Nephron progenitor cell (in vitro differentiated cells): ENCODE data around the gene REEP1.

ENCODE experiments used
- DNase-seq: peaks from one replicate; pipeline ENCODE4 v3.0.0; 2021
- H3K27ac Mint-ChIP-seq: 2 replicates; pipeline ENCODE4 v1.8.0; 2021; ENCODE audit warnings: mild to moderate bottlenecking, moderate library complexity, mixed read lengths
- H3K27me3 Mint-ChIP-seq: 2 replicates; pipeline ENCODE4 v1.8.0; 2021; ENCODE audit warnings: mild to moderate bottlenecking, low read depth, mixed read lengths; ENCODE audit not compliant: poor library complexity
- H3K36me3 Mint-ChIP-seq: 2 replicates; pipeline ENCODE4 v1.8.0; 2021; ENCODE audit warnings: low read depth, mixed read lengths
- H3K4me1 Mint-ChIP-seq: 2 replicates; pipeline ENCODE4 v1.8.0; 2021; ENCODE audit warnings: mixed read lengths
- H3K4me3 Mint-ChIP-seq: 2 replicates; pipeline ENCODE4 v1.8.0; 2021; ENCODE audit warnings: mild to moderate bottlenecking, moderate library complexity, mixed read lengths
- H3K9me3 Mint-ChIP-seq: 2 replicates; pipeline ENCODE4 v1.8.0; 2021; ENCODE audit warnings: mild to moderate bottlenecking, moderate library complexity, mixed read lengths
- TF ChIP-seq, protein P1 (sequence below): fragments of 200-600 bp; sonication (generic); IDR thresholded peaks from 2 replicates; pipeline ENCODE4 v1.5.0; 2021; ENCODE audit warnings: antibody characterized with exemption

REEP1 gene

GRCh38 chr2:86213699-86214502 is 123.5 kb downstream of the REEP1 start:
- Mint-ChIP-seq H3K9me3 (no peaks in the 10 kb centered on the region), H3K36me3 (peaks cover 40% of the 10 kb centered on the region), H3K4me1 (peaks cover 22% of the 10 kb centered on the region), H3K27ac (peak overlapping the region; percentile 2), H3K4me3 (no peak overlapping the region), H3K27me3 (peaks cover 2% of the 10 kb centered on the region)
- no peak for DNase-seq
- TF ChIP-seq, protein P1, sequence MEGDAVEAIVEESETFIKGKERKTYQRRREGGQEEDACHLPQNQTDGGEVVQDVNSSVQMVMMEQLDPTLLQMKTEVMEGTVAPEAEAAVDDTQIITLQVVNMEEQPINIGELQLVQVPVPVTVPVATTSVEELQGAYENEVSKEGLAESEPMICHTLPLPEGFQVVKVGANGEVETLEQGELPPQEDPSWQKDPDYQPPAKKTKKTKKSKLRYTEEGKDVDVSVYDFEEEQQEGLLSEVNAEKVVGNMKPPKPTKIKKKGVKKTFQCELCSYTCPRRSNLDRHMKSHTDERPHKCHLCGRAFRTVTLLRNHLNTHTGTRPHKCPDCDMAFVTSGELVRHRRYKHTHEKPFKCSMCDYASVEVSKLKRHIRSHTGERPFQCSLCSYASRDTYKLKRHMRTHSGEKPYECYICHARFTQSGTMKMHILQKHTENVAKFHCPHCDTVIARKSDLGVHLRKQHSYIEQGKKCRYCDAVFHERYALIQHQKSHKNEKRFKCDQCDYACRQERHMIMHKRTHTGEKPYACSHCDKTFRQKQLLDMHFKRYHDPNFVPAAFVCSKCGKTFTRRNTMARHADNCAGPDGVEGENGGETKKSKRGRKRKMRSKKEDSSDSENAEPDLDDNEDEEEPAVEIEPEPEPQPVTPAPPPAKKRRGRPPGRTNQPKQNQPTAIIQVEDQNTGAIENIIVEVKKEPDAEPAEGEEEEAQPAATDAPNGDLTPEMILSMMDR = no peak

- H3K9me3 Mint-ChIP-seq = no peaks in the 10 kb centered on the region
- H3K36me3 Mint-ChIP-seq = peaks cover 45% of the 10 kb centered on the region
- TF ChIP-seq, protein P1 = no peak
- no peak overlapping the region for H3K27ac Mint-ChIP-seq
- DNase-seq = no peak
- H3K4me1 Mint-ChIP-seq = peaks cover 19% of the 10 kb centered on the region
- peaks cover 2% of the 10 kb centered on the region for H3K27me3 Mint-ChIP-seq
- no peak overlapping the region for H3K4me3 Mint-ChIP-seq
Measured at GRCh38 chr2:86213056-86213455, 124.4 kb downstream of the REEP1 start.

DNA sequence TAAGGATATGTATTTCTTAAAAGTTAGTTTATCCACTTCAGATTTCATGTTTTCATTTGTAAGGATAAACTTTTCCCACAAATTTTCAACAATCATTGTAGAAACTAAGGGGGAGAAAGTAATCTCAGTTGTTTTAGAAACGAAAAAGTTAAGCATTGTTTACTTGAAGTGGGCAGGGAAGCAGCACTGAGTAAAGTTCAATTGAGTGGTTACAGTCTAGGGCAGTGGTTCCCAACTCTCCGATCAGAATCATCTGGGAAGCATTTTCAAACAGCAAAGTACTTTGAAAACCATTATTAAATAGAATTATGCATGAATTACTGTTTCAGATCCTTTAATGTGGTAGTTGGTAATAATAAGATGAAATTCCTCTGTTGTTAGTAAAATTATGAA is 125.6 kb downstream of the REEP1 start:
- no peaks in the 10 kb centered on the region for H3K9me3 Mint-ChIP-seq
- H3K27me3 Mint-ChIP-seq = no peaks in the 10 kb centered on the region
- no peak overlapping the region for H3K27ac Mint-ChIP-seq
- TF ChIP-seq, protein P1 = no peak
- peaks cover 6% of the 10 kb centered on the region for H3K4me1 Mint-ChIP-seq
- no peak for DNase-seq
- no peak overlapping the region for H3K4me3 Mint-ChIP-seq
- H3K36me3 Mint-ChIP-seq = peaks cover 51% of the 10 kb centered on the region

DNA sequence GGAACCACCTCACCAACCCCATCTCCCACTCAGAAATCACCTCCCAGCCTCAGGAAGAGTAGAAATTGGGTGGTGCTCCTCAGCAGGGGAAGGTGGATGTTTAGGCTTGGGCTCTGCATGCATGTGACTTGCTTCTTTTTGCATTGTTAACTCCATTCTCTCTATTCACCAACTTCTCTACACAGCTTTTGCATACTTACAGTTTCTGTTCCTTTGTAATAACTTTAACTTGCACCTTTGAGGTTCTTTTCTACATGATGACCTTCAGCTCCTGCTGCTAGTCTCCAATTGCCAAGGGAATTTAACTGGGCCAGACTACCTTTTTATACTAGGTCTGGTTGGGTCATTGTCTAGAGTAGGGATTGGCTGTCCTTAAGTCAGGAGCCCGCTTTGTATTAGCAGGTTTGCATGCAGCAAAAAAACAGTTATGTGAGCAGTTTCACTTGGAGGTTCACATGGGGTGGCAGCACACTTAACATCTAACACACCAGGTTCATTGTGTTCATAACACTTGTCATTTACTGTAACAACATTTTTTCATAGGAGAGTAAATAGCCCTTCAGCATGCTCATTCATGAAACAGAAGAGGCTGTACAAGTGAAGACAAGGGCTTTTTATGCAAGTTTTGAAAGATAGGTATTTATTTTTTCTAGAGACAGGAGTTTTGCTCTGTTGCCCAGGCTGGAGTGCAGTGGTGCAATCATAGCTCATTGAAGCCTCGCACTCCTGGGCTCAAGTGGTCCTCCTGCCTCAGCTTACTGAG is 126.2 kb downstream of the REEP1 start:
- no peaks in the 10 kb centered on the region for H3K9me3 Mint-ChIP-seq
- DNase-seq = no peak
- peak overlapping the region; percentile 22 for H3K27ac Mint-ChIP-seq
- TF ChIP-seq, protein P1 = no peak
- H3K4me3 Mint-ChIP-seq = no peak overlapping the region
- peaks cover 54% of the 10 kb centered on the region for H3K36me3 Mint-ChIP-seq
- no peaks in the 10 kb centered on the region for H3K27me3 Mint-ChIP-seq
- peaks cover under 1% of the 10 kb centered on the region for H3K4me1 Mint-ChIP-seq

DNA sequence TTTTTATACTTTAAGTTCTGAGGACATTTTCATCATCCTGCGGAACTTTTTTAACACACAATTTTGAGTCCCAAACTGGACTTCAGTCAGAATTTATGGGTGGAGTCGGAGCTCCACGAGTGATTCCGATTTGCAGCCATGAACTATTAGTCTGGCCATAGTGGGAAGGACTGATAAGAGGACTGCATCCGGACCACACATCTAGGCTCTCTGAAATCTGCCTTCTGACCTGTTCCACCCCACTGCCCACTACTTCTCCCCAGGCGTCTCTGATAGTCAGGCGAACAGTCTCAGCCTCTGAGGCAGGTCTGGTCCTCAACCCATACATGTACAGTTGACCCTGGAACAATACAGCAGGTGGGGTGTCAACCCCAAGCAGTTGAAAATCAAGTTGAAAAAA is 133.0 kb downstream of the REEP1 start:
- TF ChIP-seq, protein P1 = no peak
- H3K9me3 Mint-ChIP-seq = no peaks in the 10 kb centered on the region
- H3K27me3 Mint-ChIP-seq = peaks cover 1% of the 10 kb centered on the region
- peaks cover 39% of the 10 kb centered on the region for H3K4me1 Mint-ChIP-seq
- peaks cover 22% of the 10 kb centered on the region for H3K36me3 Mint-ChIP-seq
- DNase-seq = no peak
- H3K4me3 Mint-ChIP-seq = no peak overlapping the region
- H3K27ac Mint-ChIP-seq = no peak overlapping the region
